HepG2 (cell line): Measurements from ENCODE around the gene EPHA10. TPM values are rescaled to one million over a fixed set of nuclear protein-coding genes. Genes with fewer than 3 reads are reported as not detected.
A peak's percentile ranks its signal among the peaks of the same experiment; 100 is the strongest.

Experiments used
- ATF7-NPFF ChIP-seq: sonication (generic); formaldehyde crosslinking; IDR thresholded peaks from 2 replicates; pipeline ENCODE4 v1.8.1; 2023; ENCODE audit warnings: mild to moderate bottlenecking, low read depth, missing genetic modification reagents, moderate library complexity
- E2F1 ChIP-seq: sonication (generic); formaldehyde crosslinking; IDR thresholded peaks from 2 replicates; pipeline ENCODE4 v1.5.0; 2020; ENCODE audit warnings: missing genetic modification reagents
- GTF2F1 ChIP-seq: fragments of 150-350 bp; IDR thresholded peaks from 2 replicates; pipeline ENCODE4 v1.6.1; 2014; ENCODE audit warnings: low read length
- KDM5A ChIP-seq: fragments of 200-600 bp; sonication (generic); IDR thresholded peaks from 2 replicates; pipeline ENCODE4 v1.7.0; 2018; ENCODE audit warnings: antibody characterized with exemption, mild to moderate bottlenecking, low read length, borderline replicate concordance
- MEIS2 ChIP-seq: sonication (generic); formaldehyde crosslinking; IDR thresholded peaks from 2 replicates; pipeline ENCODE4 v1.9.0; 2021; ENCODE audit warnings: mild to moderate bottlenecking, missing genetic modification reagents
- NAIF1 ChIP-seq: sonication (generic); formaldehyde crosslinking; IDR thresholded peaks from 2 replicates; pipeline ENCODE4 v1.5.0; 2020; ENCODE audit warnings: mild to moderate bottlenecking, missing genetic modification reagents, borderline replicate concordance
- NFYC ChIP-seq: IDR thresholded peaks from 2 replicates; pipeline ENCODE4 v1.6.1; 2016; ENCODE audit warnings: missing genetic modification reagents, missing compliant biosample characterization
- PCBP1 ChIP-seq: fragments of 200-400 bp; formaldehyde crosslinking; IDR thresholded peaks from 2 replicates; pipeline ENCODE4 v1.6.1; 2017; ENCODE audit warnings: mild to moderate bottlenecking, low read depth, low read length, borderline replicate concordance
- PHF5A ChIP-seq: IDR thresholded peaks from one replicate; pipeline ENCODE4 v1.6.1; 2018; ENCODE audit warnings: low read depth, missing genetic modification reagents; ENCODE audit not compliant: unreplicated experiment
- THYN1 ChIP-seq: sonication (generic); formaldehyde crosslinking; IDR thresholded peaks from 2 replicates; pipeline ENCODE4 v1.8.1; 2023; ENCODE audit warnings: low read depth, mild to moderate bottlenecking, moderate library complexity, missing genetic modification reagents, borderline replicate concordance
- ZFP91 ChIP-seq: sonication (generic); formaldehyde crosslinking; IDR thresholded peaks from 2 replicates; pipeline ENCODE4 v1.9.0; 2022; ENCODE audit warnings: missing genetic modification reagents, mild to moderate bottlenecking, borderline replicate concordance
- ZMAT5 ChIP-seq: sonication (generic); formaldehyde crosslinking; IDR thresholded peaks from 2 replicates; pipeline ENCODE4 v1.5.0; 2020; ENCODE audit warnings: mild to moderate bottlenecking, low read depth, missing genetic modification reagents, borderline replicate concordance
- ZNF12 ChIP-seq: sonication (generic); formaldehyde crosslinking; IDR thresholded peaks from 2 replicates; pipeline ENCODE4 v1.5.0; 2020; ENCODE audit warnings: missing genetic modification reagents
- ZNF556 ChIP-seq: sonication (generic); formaldehyde crosslinking; IDR thresholded peaks from 2 replicates; pipeline ENCODE4 v1.4.0; 2020; ENCODE audit warnings: mild to moderate bottlenecking, missing genetic modification reagents, borderline replicate concordance
- ZNF574 ChIP-seq: sonication (generic); formaldehyde crosslinking; IDR thresholded peaks from 2 replicates; pipeline ENCODE4 v1.4.0; 2020; ENCODE audit warnings: missing genetic modification reagents
- ZNF577 ChIP-seq: sonication (generic); formaldehyde crosslinking; IDR thresholded peaks from 2 replicates; pipeline ENCODE4 v1.4.0; 2020; ENCODE audit warnings: mild to moderate bottlenecking, low read depth, missing genetic modification reagents, borderline replicate concordance
- ZNF616 ChIP-seq: sonication (generic); formaldehyde crosslinking; IDR thresholded peaks from 2 replicates; pipeline ENCODE4 v1.5.0; 2020; ENCODE audit warnings: low read depth, mild to moderate bottlenecking, missing genetic modification reagents
- polyA plus RNA-seq, 8 experiments: library from polyadenylated mRNA; depleted of rRNA in 3 of 8; stranded (reverse) in 7 of 8; unstranded in 1 of 8; fragments of >200 nt; fragmentation: Illumina TruSeq in 4 of 8; extraction: Trizol in 4 of 8; gene quantifications; 2 replicates each; pipeline versions ENCODE4 v1.2.1 to v1.2.3, GENCODE V29; 2011 to 2016; ENCODE audit warnings: low read depth in 4 of 8, missing spikeins in 1 of 8, mixed read lengths in 1 of 8; ENCODE audit not compliant: insufficient read depth in 1 of 8
- total RNA-seq, 5 experiments: library from RNA; depleted of rRNA; stranded (reverse); fragments of >200 nt; fragmentation: Illumina TruSeq; extraction: Trizol; gene quantifications; 2 replicates each; pipeline ENCODE4 v1.2.3, GENCODE V29; 2016; ENCODE audit warnings: low read depth in 1 of 5
- TF ChIP-seq, protein P1 (sequence below): sonication (generic); formaldehyde crosslinking; IDR thresholded peaks from 2 replicates; pipeline ENCODE4 v1.5.1; 2020; ENCODE audit warnings: missing genetic modification reagents, mild to moderate bottlenecking, borderline replicate concordance
- TF ChIP-seq, protein P2 (sequence below): sonication (generic); formaldehyde crosslinking; IDR thresholded peaks from 2 replicates; pipeline ENCODE4 v1.8.1; 2023; ENCODE audit warnings: missing genetic modification reagents, inconsistent platforms, borderline replicate concordance

Gene EPHA10
- total and polyA plus RNA-seq, 2 of the 13 experiments (the other 11 are each of a cell fraction or from before 2014, with no cell fraction given): 0.11 to 0.58 TPM

- no peak for TF ChIP-seq ATF7-NPFF (CRISPR knock-in tag)
- TF ChIP-seq ZNF574 (CRISPR knock-in tag): peak; percentile 90
- TF ChIP-seq, protein P1, sequence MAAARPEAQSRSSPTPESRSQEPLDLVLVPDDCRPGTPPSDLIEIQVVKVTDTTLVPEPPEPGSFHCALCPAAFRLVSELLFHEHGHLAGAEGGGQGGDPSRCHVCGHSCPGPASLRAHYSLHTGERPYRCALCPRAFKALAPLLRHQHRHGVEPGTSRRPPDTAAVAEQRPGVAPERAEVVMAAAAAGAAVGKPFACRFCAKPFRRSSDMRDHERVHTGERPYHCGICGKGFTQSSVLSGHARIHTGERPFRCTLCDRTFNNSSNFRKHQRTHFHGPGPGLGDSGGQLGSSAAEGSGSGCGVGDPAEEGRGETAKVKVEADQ (CRISPR knock-in tag): no peak; the same call in 1 of the 2 replicates
- TF ChIP-seq GTF2F1: no peak
- no peak for TF ChIP-seq PHF5A
- TF ChIP-seq NFYC (CRISPR knock-in tag): peak; percentile 94
- peak; percentile 28; the same call in 1 of the 2 replicates for TF ChIP-seq PCBP1
- TF ChIP-seq E2F1 (CRISPR knock-in tag): peak; percentile 71; the same call in 1 of the 2 replicates
- TF ChIP-seq ZNF616 (CRISPR knock-in tag): no peak
- no peak for TF ChIP-seq ZNF556 (CRISPR knock-in tag)
- TF ChIP-seq KDM5A: peak; percentile 91
- TF ChIP-seq ZFP91 (CRISPR knock-in tag): peak; percentile 78
- TF ChIP-seq THYN1 (CRISPR knock-in tag): no peak
- TF ChIP-seq ZMAT5 (CRISPR knock-in tag): no peak
- TF ChIP-seq MEIS2 (CRISPR knock-in tag): 0 out of 2 replicates have a peak, but pooled peaks have one; percentile 24
- no peak for TF ChIP-seq ZNF577 (CRISPR knock-in tag)
- TF ChIP-seq ZNF12 (CRISPR knock-in tag): no peak
- TF ChIP-seq NAIF1 (CRISPR knock-in tag): 0 out of 2 replicates have a peak, but pooled peaks have one; percentile 13
- TF ChIP-seq, protein P2, sequence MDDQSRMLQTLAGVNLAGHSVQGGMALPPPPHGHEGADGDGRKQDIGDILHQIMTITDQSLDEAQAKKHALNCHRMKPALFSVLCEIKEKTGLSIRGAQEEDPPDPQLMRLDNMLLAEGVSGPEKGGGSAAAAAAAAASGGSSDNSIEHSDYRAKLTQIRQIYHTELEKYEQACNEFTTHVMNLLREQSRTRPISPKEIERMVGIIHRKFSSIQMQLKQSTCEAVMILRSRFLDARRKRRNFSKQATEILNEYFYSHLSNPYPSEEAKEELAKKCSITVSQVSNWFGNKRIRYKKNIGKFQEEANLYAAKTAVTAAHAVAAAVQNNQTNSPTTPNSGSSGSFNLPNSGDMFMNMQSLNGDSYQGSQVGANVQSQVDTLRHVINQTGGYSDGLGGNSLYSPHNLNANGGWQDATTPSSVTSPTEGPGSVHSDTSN: no peak
Observed at GRCh38 chr1:37692078-37692833, 72.7 kb downstream of the EPHA10 start, which contains the start of gene CDCA8 (continued).
